Esophagus squamous epithelium (tissue), 4 donors: ENCODE results near the gene RPS6KA4.

Experiments used
- CTCF ChIP-seq, 6 experiments: fragments of 450-650 bp in 4 of 6; fragments of 200-600 bp in 2 of 6; sonication (generic) in 2 of 6; IDR thresholded peaks; one replicate each; pipeline ENCODE4 v1.5.1; 2016 to 2019; ENCODE audit warnings: antibody characterized with exemption in 6 of 6, mild to moderate bottlenecking in 4 of 6, moderate library complexity in 4 of 6
- POLR2A ChIP-seq, 4 donors: fragments of 450-650 bp; IDR thresholded peaks; one replicate each; pipeline ENCODE4 v1.6.1; 2017; ENCODE audit warnings: antibody characterized with exemption in 4 of 4, mild to moderate bottlenecking in 4 of 4, moderate library complexity in 3 of 4

- TF ChIP-seq CTCF (IDR thresholded peaks at IDR 0.05) (no peak), POLR2A (IDR thresholded peaks at IDR 0.05) (no peak)
Measured at GRCh38 chr11:64387916-64388315, 29.0 kb downstream of the RPS6KA4 start.
